Measurements from ENCODE around the gene SLC29A1.

GRCh38 chr6:44224965-44225305 lies 1.5 kb downstream of the SLC29A1 start:
- no peak for TF ChIP-seq CTCF (IDR thresholded peaks at IDR 0.05)
- no peak for TF ChIP-seq EZH2 (IDR thresholded peaks at IDR 0.05; ENCODE audit: borderline replicate concordance, insufficient read depth, low read depth, low read length, poor library complexity, severe bottlenecking)
